Measurements from ENCODE around the gene ANKMY1. TPM values are rescaled to one million over a fixed set of nuclear protein-coding genes. Genes with fewer than 3 reads are reported as not detected.

ANKMY1 gene
- total and polyA plus RNA-seq, 2 of the 8 experiments (the other 6 are each of a cell fraction or from before 2014, with no cell fraction given) = 4.5 to 4.8 TPM

GRCh38 chr2:240506406-240507059 lies 51.3 kb downstream of the ANKMY1 start:
- Histone ChIP-seq H2AK5ac (ENCODE audit: low read depth, low read length) (no peak overlapping the region), H2BK12ac (ENCODE audit: low read depth, low read length) (no peak overlapping the region), H2BK15ac (ENCODE audit: low read length) (no peak overlapping the region), H4K5ac (ENCODE audit: insufficient read length, low read depth, low read length) (no peak overlapping the region), H4K20me1 (replicated peaks in 1 of 2; ENCODE audit: control insufficient read depth in 1 of 2, insufficient read depth in 2 of 2, low read length in 2 of 2) (peaks cover 0 to 3% of the 10 kb centered on the region in 2 experiments), H3K27me3 (replicated peaks in 1 of 4; ENCODE audit: control insufficient read depth in 3 of 4, extremely low read depth in 1 of 4, insufficient read depth in 3 of 4, low read length in 3 of 4) (peaks cover 0 to 2% (median 0%) of the 10 kb centered on the region in 4 experiments; a peak in 1 of 7 replicates), H3K23ac (ENCODE audit: insufficient read length) (no peak overlapping the region), H3K4me3 (ENCODE audit: extremely low read depth in 1 of 4, insufficient read depth in 2 of 4, low read depth in 3 of 4, low read length in 4 of 4) (no peak overlapping the region), H3K14ac (ENCODE audit: insufficient read length) (no peak overlapping the region), H2BK5ac (ENCODE audit: low read depth, low read length) (no peak overlapping the region), H3K4ac (replicated peaks; ENCODE audit: insufficient read length, low read depth, low read length) (no peak overlapping the region), H3K27ac (ENCODE audit: low read depth, low read length) (no peak overlapping the region), H3K4me2 (ENCODE audit: insufficient read depth in 1 of 2, low read depth in 2 of 2, low read length in 2 of 2) (no peak overlapping the region), H3K56ac (replicated peaks; ENCODE audit: insufficient read length, low read depth, low read length) (no peak overlapping the region), H2AFZ (ENCODE audit: low read length) (no peak overlapping the region), H2BK120ac (replicated peaks; ENCODE audit: low read depth, low read length) (no peak overlapping the region), H3K79me2 (ENCODE audit: control insufficient read depth in 1 of 2, insufficient read depth in 2 of 2, low read length in 2 of 2) (no peaks in the 10 kb centered on the region), H2BK20ac (ENCODE audit: low read length) (no peak overlapping the region), H3K36me3 (ENCODE audit: control insufficient read depth in 2 of 4, insufficient read depth in 4 of 4, low read length in 3 of 4) (no peaks in the 10 kb centered on the region), H3K4me1 (replicated peaks in 1 of 4; ENCODE audit: control insufficient read depth in 3 of 4, insufficient read depth in 4 of 4, low read length in 3 of 4) (no peaks in the 10 kb centered on the region), H3K23me2 (ENCODE audit: low read depth, low read length) (peaks cover 6% of the 10 kb centered on the region; the same call in 1 of the 2 replicates), H3K79me1 (ENCODE audit: low read depth, low read length) (no peaks in the 10 kb centered on the region), H4K91ac (replicated peaks; ENCODE audit: insufficient read length, low read length) (no peak overlapping the region), H4K8ac (ENCODE audit: extremely low read depth, insufficient read depth, low read length) (no peak overlapping the region), H3K9me3 (ENCODE audit: insufficient read depth in 2 of 2, low read depth in 1 of 2, low read length in 1 of 2) (no peaks in the 10 kb centered on the region), H3K9ac (replicated peaks in 1 of 4; ENCODE audit: extremely low read depth in 1 of 4, low read depth in 3 of 4, low read length in 3 of 4) (no peak overlapping the region), H3K18ac (ENCODE audit: extremely low read depth, low read length) (no peak overlapping the region)
- ChIA-PET POLR2A (ENCODE audit: partially characterized antibody) (no interaction called here), CTCF (ENCODE audit: partially characterized antibody) (no interaction called here)
- FAIRE-seq (no peak), DNase-seq (ENCODE audit: low read depth in 1 of 2, low spot score in 2 of 2) (no peak)
- 91% methylated on average over 12 of the region's 17 CpGs; no CpG with 5 or more reads in 1 of the 2 experiments for WGBS, 2 experiments (ENCODE audit: extremely low coverage in 1 of 2, insufficient coverage in 1 of 2, insufficient read length in 1 of 2, insufficient replicate concordance in 2 of 2, low coverage in 1 of 2, low lambda C conversion rate in 2 of 2, missing lambda C conversion rate in 1 of 2)
- TF ChIP-seq, protein P1, sequence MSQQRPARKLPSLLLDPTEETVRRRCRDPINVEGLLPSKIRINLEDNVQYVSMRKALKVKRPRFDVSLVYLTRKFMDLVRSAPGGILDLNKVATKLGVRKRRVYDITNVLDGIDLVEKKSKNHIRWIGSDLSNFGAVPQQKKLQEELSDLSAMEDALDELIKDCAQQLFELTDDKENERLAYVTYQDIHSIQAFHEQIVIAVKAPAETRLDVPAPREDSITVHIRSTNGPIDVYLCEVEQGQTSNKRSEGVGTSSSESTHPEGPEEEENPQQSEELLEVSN (IDR thresholded peaks at IDR 0.05) = no peak
- TF ChIP-seq EP300 (IDR thresholded peaks at IDR 0.05; ENCODE audit: borderline replicate concordance in 1 of 2, low read depth in 2 of 2, low read length in 2 of 2) = no peak
- no peak for TF ChIP-seq TAF1 (IDR thresholded peaks at IDR 0.05; ENCODE audit: low read depth, low read length)
- no peak for TF ChIP-seq TBP (IDR thresholded peaks at IDR 0.05; ENCODE audit: low read depth, low read length)
- TF ChIP-seq CBX8 (IDR thresholded peaks at IDR 0.05; ENCODE audit: borderline replicate concordance, low read depth, low read length) = no peak
- no peak for TF ChIP-seq BRCA1 (IDR thresholded peaks at IDR 0.05; ENCODE audit: low read depth, low read length)
